ENCODE results near the gene ADGRD1.

Gene ADGRD1

GRCh38 chr12:131091976-131092691, 138.4 kb downstream of the ADGRD1 start:
- DNase-seq (ENCODE audit: low spot score), result no peak

- DNase-seq (ENCODE audit: low spot score), result no peak
Measured at GRCh38 chr12:131092901-131093603, 139.3 kb downstream of the ADGRD1 start.

DNA sequence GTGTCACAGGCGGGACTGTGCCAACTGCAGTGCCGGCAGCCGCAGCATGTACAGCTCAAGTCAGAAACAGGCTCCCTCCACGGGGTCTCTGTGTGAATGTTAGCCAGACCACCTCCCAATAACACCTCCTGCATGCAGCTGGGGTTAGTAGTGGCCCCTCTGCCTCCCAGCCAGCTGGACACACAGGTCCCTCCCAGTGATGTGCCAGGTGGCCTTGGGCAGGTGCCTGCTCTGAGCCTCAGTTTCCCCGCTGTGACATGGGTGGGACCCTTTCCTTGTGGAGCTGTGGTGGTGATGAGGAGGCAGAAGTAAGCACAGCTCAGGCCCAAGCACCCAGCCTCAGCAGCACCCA, 139.9 kb downstream of the ADGRD1 start:
- DNase-seq (ENCODE audit: low spot score), result no peak

DNA sequence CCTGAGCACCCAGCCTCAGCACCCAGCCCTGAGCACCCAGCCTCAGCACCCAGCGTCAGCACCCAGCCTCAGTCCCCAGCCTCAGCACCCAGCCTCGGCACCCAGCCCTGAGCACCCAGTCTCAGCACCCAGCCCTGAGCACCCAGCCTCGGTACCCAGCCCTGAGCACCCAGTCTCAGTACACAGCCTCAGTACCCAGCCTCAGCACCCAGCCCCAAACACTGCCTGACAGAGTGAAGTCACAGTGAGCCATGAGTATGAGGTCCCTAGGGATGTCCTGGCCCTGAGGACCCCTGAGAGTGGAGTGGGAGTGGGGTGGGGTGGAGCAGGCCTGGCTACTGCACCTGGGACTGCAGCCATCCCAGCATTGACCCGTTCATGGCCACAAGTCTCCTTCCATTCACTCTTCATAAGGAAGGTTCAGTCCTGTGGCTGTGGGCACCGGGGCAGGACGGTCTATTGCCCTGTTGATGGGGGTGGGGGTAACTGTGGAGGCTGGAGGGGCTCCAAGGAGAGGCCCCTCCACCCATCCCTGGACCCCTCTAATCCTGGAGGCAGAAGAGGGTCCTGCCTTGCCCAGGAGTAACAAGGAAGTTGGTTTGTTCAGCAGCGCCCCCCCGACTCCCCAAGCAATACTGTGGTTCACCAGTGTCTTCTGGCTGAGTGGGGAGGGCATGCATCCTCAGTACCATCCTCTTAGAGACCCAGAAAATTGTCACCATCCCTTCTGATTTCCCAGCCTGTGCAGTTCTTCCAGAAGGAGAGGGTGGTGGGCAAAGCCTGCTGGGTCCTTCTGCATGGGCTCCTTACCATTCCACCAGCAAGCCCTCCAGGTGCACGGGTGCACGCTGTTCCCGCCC, 140.5 kb downstream of the ADGRD1 start:
- no peak for DNase-seq (ENCODE audit: low spot score)

DNA sequence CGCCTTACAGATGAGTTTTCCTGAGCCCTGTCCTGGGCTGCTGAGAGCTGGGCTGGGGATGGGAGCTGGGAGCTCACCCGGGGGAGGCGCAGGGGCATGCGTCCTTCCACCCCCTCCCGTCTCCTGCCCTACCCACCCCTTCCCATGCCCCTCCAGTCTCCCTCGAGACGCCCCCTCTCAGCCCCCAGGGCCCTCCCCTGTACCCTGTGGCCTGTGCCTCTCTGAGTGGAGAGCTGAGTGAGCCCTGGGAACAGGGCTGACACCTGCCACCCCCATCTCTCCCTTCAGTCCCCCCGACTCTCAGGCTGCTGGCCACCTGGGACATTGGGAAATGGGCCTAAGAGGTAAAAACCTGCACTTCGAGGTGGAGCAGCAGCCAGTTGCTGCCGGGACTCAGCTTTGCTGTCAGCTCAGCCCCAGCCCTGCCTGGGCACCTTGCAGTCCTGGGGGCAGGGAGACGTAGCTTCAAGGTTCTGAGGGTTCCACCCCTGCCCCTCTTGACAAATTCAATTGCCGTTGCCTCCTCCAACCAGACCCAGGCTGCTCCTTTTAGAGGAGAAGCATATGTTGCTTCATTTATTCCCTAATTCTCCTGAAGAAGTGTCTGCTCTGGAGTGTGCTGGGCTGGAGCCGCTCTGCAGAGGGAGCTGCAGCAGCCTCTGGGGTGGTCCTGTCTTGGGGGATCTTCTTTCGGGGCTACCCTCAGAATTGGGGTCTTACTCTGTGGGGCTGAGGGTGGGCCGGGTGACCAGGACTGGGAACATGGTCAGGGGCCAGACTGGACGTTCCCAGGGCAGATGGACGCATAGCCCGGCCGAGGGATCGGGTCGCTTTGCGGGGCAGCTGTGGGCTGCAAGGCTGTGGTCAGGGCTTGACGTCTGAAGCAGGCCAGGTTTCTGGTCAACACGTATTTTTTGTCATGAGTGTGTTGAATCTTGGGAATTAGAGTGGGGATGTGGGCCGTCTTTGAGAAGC, 141.4 kb downstream of the ADGRD1 start:
- DNase-seq (ENCODE audit: low spot score), result no peak

GRCh38 chr12:131095826-131096680, 142.3 kb downstream of the ADGRD1 start:
- no peak for DNase-seq (ENCODE audit: low spot score)

- DNase-seq (ENCODE audit: low spot score), result no peak
Measured at GRCh38 chr12:131096681-131097181, 143.0 kb downstream of the ADGRD1 start.

DNA sequence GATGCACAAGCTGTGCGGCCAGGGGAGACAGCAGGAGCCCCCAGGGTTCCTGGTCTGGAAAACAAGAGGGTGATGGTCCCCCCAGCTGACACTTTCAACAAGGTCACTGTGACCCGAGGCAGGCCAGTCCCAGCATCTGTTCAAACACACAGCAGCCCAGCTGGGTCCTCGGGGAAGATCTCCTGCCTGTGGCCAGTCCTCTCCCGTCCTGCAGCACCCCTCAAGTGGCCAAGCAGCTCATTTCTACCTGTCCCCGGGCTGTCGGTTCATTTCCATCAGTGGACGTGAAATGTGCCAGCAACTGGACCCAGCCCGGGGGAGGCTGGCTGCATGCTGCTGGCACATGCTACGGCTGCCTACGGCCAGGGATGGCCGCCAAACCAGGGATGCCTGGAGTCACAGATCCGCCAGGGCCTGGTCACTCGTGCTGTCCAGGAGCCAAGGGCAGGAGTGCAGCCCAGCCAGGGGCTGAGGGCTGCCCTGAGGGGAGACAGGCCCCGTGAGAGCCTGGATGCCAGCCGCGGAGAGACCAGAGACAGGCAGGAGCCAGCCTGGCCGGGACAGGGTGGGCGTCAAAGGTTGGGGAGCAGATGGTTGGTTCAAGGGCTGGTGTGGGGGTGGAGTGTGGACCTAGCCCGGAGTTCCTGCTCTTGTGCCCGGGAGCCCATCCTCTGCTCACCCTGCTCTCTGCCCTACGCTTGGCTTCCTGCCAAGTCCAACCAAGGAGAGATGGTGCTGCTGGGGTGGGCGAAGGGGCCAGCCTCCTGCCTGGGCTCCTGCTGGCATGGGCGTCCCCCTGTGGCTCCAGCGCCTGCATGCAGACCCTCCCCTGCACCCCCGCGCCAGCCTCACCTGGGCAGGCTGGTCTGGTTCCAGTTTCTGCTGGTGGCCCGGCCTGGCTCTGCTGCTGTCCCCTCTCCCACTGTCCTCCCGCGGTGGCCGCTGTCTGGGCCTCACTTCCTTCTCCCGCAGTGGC, 143.8 kb downstream of the ADGRD1 start:
- no peak for DNase-seq (ENCODE audit: low spot score)

GRCh38 chr12:131098178-131098981, 144.7 kb downstream of the ADGRD1 start:
- no peak for DNase-seq (ENCODE audit: low spot score)

GRCh38 chr12:131100031-131100674, 146.4 kb downstream of the ADGRD1 start:
- DNase-seq (ENCODE audit: low spot score), result no peak

DNA sequence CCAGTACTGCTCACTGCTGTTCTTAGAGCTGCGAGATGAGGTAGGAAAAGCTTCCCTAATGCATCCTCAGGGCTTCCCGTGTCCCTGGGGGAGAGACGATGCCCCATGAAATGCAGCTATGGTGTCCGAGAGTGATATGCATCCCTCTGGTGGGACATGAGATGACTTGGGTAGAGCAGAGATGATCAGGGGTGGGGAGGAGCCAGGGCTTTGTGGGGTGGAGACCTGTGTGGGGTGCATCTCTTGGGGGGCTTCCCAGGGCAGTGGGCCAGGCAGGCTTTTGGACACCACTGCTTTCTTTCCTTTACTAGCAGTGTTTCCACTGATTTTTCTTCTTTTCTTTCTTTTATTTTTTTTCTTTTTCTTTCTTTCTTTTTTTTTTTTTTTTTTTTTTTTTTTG, 147.3 kb downstream of the ADGRD1 start:
- no peak for DNase-seq (ENCODE audit: low spot score)

- DNase-seq (ENCODE audit: low spot score), result no peak
Measured at GRCh38 chr12:131101703-131102492, 148.2 kb downstream of the ADGRD1 start.

- DNase-seq (ENCODE audit: low spot score), result no peak
Measured at GRCh38 chr12:131102493-131102931, 148.8 kb downstream of the ADGRD1 start.

GRCh38 chr12:131102991-131103668, 149.4 kb downstream of the ADGRD1 start:
- DNase-seq (ENCODE audit: low spot score), result no peak

- no peak for DNase-seq (ENCODE audit: low spot score)
Measured at GRCh38 chr12:131103669-131104462, 150.2 kb downstream of the ADGRD1 start.
